GM12873 (cell line): ENCODE measurements around the gene ILKAP.

ENCODE experiments used
- TF ChIP-seq, protein P1 (sequence below): IDR thresholded peaks from 2 replicates; pipeline ENCODE4 v1.5.1; 2012; ENCODE audit warnings: low read depth, mild to moderate bottlenecking, moderate library complexity, low read length, control low read depth; ENCODE audit not compliant: insufficient read depth; ENCODE audit errors: missing control alignments

ILKAP gene

GRCh38 chr2:238125127-238125885, 78.2 kb downstream of the ILKAP start:
- TF ChIP-seq, protein P1, sequence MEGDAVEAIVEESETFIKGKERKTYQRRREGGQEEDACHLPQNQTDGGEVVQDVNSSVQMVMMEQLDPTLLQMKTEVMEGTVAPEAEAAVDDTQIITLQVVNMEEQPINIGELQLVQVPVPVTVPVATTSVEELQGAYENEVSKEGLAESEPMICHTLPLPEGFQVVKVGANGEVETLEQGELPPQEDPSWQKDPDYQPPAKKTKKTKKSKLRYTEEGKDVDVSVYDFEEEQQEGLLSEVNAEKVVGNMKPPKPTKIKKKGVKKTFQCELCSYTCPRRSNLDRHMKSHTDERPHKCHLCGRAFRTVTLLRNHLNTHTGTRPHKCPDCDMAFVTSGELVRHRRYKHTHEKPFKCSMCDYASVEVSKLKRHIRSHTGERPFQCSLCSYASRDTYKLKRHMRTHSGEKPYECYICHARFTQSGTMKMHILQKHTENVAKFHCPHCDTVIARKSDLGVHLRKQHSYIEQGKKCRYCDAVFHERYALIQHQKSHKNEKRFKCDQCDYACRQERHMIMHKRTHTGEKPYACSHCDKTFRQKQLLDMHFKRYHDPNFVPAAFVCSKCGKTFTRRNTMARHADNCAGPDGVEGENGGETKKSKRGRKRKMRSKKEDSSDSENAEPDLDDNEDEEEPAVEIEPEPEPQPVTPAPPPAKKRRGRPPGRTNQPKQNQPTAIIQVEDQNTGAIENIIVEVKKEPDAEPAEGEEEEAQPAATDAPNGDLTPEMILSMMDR: no peak

GRCh38 chr2:238124488-238125126, 78.9 kb downstream of the ILKAP start:
- TF ChIP-seq, protein P1: no peak

GRCh38 chr2:238123991-238124470, 79.5 kb downstream of the ILKAP start:
- TF ChIP-seq, protein P1: no peak

GRCh38 chr2:238123218-238123971, 80.1 kb downstream of the ILKAP start:
- TF ChIP-seq, protein P1: no peak

DNA sequence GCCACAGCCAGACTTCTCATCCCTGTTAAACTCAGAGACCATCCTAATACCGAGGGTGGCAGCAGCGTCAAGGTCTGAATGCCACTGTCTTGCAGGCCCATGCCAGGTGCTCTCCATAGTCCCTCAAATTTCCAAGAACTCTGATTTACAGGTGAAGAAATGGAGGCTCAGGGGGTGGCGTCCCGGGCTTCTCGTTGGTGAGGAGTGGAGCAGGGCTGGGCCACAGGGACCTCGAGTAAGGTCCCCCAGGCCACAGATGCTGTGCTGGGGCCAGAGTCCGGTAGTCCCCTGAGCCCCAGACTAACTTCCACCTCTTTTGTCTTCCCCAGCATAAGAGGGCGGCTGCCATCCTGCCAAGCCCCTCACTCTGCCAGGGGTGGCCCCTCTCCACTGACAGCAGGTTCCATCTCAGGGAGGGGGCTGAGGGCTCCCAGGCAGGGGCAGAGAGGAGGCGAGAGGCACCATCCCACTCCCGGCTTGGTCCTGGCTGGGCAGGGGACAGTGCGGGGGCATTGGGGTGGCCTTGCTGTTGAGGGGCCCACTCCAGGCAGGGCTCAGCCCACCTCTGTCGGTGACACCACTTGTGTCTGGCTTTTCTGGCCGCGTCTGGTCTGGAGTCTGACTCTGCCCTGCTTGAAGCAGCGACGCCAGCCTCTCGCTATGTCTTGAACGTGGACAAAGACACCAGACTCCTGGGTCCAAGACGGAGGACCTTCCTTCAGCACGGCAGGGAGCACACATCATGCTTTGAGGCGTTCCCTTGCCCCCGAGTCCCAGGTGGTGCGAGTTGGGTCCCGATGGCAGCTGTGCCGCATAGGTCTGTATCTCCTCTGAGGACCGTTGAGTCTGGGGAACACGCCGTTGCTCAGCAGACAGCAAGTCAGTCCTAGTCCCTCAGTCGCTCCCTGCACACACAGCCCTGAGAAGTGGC, 80.9 kb downstream of the ILKAP start:
- TF ChIP-seq, protein P1: no peak

DNA sequence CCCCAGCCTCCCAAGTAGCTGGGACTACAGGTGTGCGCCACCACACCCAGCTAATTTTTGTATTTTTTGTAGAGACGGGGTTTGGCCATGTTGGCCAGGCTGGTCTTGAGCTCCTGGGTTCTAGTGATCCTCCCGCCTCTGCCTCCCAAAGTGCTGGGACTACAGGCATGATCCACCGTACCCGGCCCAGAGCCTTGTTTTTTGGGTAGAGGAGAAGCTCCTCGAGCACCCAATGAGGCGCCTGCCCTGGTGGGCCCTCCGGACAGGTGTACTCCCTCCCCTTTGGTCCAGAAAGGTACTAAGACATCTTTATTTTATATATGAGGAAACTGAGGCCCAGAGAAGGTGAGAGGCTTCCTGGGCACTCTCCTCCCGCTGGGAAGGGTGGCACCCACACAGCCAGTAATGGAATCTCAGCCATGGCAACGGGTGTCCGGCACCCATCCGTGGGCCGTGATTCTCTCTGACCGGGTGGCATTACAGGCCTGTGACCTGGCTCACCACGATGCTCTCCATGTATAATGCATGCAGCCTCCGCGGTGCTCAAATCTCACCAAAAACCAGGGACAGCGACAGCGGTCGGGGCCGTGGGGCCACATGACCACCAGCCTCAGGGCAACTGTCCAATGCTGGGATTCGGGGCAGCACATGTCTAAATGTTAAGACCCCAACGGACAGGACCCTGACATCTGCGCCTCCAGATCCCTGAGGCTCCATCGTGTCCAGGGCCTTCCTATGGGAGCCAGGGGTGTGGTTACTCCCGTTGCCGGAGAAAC, 81.8 kb downstream of the ILKAP start:
- TF ChIP-seq, protein P1: no peak
